ENCODE results near the gene GRM3. TPM values are rescaled to one million over a fixed set of nuclear protein-coding genes. Genes with fewer than 3 reads are reported as not detected.

GRM3 gene
- total and polyA plus RNA-seq, 2 donors (not counting 3 experiments of a cell fraction or from before 2014, with no cell fraction given) = not detected

GRCh38 chr7:86648169-86648568 is 4.5 kb downstream of the GRM3 start:
- DNase-seq (ENCODE audit: low read depth, low spot score) (no peak), FAIRE-seq (no peak)
- Histone ChIP-seq H3K27ac (ENCODE audit: insufficient read depth, low read depth, low read length) (no peak overlapping the region), H3K4me1 (ENCODE audit: control insufficient read depth, extremely low read depth, insufficient read depth, low read length) (no peaks in the 10 kb centered on the region), H3K4me2 (ENCODE audit: insufficient read depth, low read length) (no peak overlapping the region), H4K20me1 (replicated peaks; ENCODE audit: control insufficient read depth, extremely low read depth, insufficient read depth, low read length) (no peaks in the 10 kb centered on the region), H3K36me3 (ENCODE audit: control insufficient read depth in 2 of 2, extremely low read depth in 1 of 2, insufficient read depth in 2 of 2, low read length in 2 of 2) (no peaks in the 10 kb centered on the region), H3K9me1 (replicated peaks; ENCODE audit: control insufficient read depth, extremely low read depth, insufficient read depth, low read length) (no peaks in the 10 kb centered on the region), H3K4me3 (replicated peaks in 1 of 3; ENCODE audit: insufficient read depth in 1 of 3, low read depth in 1 of 3, low read length in 3 of 3) (no peak overlapping the region), H2AFZ (ENCODE audit: low read depth, low read length) (no peak overlapping the region), H3K9me3 (replicated peaks; ENCODE audit: control insufficient read depth, insufficient read depth, low read length) (no peaks in the 10 kb centered on the region), H3K27me3 (ENCODE audit: control insufficient read depth in 2 of 2, insufficient read depth in 2 of 2, low read length in 2 of 2) (peaks cover 9 to 17% of the 10 kb centered on the region in 2 experiments), H3K79me2 (ENCODE audit: control insufficient read depth, insufficient read depth, low read length) (no peaks in the 10 kb centered on the region), H3K9ac (replicated peaks; ENCODE audit: extremely low read depth, insufficient read depth, low read length) (no peak overlapping the region)
- CTCF ChIA-PET = no interaction called here
- TF ChIP-seq GATA2 (IDR thresholded peaks at IDR 0.05; ENCODE audit: insufficient read depth, insufficient read length, low read depth, low read length) = no peak
- no peak for TF ChIP-seq MYC (IDR thresholded peaks at IDR 0.05; ENCODE audit: low read depth, low read length)
- no peak for TF ChIP-seq EZH2 (IDR thresholded peaks at IDR 0.05; ENCODE audit: borderline replicate concordance, low read depth, low read length, severe bottlenecking)
- no peak for TF ChIP-seq JUN (IDR thresholded peaks at IDR 0.05; ENCODE audit: borderline replicate concordance, insufficient read depth, insufficient read length, low read depth)
- TF ChIP-seq FOS (IDR thresholded peaks at IDR 0.05; ENCODE audit: borderline replicate concordance, insufficient read depth, low read length) = no peak
- no peak for TF ChIP-seq POLR2AphosphoS5 (IDR thresholded peaks at IDR 0.05; ENCODE audit: insufficient read depth, low read depth, low read length)
- TF ChIP-seq POLR2A (IDR thresholded peaks at IDR 0.05; ENCODE audit: low read depth, low read length) = no peak
- TF ChIP-seq CTCF (IDR thresholded peaks at IDR 0.05; ENCODE audit: extremely low read depth in 1 of 2, insufficient read depth in 1 of 2, low read depth in 1 of 2, low read length in 2 of 2) = no peak
- no peak for TF ChIP-seq MAX (IDR thresholded peaks at IDR 0.05; ENCODE audit: insufficient read depth, insufficient read length)
- dilution Hi-C loops (cut with MboI; ENCODE audit: extremely low pct_ligation_motif_present, low sequenced_read_pairs) = no loop called here
- intact Hi-C loops (cut with micrococcal nuclease) = no loop called here
- POLR2A ChIA-PET = no interaction called here
- BruUV-seq (replicated peaks) = no TSS peak
